H7 (cell line): ENCODE results near the gene TMEM45A. TPM values are rescaled to one million over a fixed set of nuclear protein-coding genes. Genes with fewer than 3 reads are reported as not detected.
"Not testable (repeated sequence)": the region's sequence is repeated elsewhere in the genome, so short reads cannot be mapped to it uniquely, and the experiment has no call there.

ENCODE experiments used
- DNase-seq: peaks from one replicate; pipeline ENCODE4 v3.0.0; 2012
- H3K27me3 ChIP-seq: 2 replicates; pipeline ENCODE4 v1.6.0; 2011; ENCODE audit warnings: mild to moderate bottlenecking, low read length; ENCODE audit not compliant: control insufficient read depth, insufficient read depth
- H3K36me3 ChIP-seq: replicated peaks from 2 replicates; pipeline ENCODE4 v1.5.1; 2011; ENCODE audit warnings: low read length; ENCODE audit not compliant: control insufficient read depth, insufficient read depth
- H3K4me3 ChIP-seq: 2 replicates; pipeline ENCODE4 v1.5.1; 2011; ENCODE audit warnings: low read depth, mild to moderate bottlenecking, control low read depth, low read length, moderate library complexity; ENCODE audit not compliant: insufficient read depth
- total RNA-seq: library from RNA; depleted of rRNA; stranded (reverse); fragments of >200 nt; shearing (Covaris generic); gene quantifications from 2 replicates; pipeline ENCODE4 v1.2.3, GENCODE V29; 2014

Gene TMEM45A
- total RNA-seq, 1 experiment from 2014 or later = 3.8 TPM

DNA sequence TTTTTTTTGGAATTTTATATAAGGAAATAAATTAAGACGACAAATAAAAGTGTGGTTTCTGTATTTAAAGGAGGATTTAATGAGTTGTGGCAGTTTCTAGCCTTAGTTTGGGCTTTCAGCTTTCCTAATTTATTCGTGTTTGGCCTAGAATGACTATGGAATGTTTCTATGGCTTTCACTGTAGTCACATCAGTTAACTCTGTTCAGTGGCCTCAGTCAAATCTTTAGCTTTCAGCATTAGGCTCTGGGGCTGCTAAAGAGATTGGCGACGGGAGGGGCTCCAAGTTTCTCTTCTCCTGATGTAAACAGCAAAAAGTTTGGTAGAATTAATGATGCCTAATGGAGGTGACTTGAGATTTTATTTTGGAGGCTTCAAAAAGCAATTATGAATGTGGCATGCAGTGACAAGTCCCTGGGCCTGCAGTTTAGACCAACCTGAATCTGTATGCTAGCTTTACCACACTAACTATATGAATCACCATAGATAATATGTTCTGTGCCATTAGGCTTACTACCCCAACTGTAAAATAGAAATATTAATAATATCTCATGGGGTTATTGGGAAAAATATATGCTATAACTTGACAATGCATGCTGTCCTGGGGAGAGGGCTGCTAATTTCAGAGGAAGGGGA is 69.9 kb downstream of the TMEM45A start:
- Histone ChIP-seq H3K27me3 (no peaks in the 10 kb centered on the region), H3K4me3 (no peak overlapping the region), H3K36me3 (no peaks in the 10 kb centered on the region)
- DNase-seq = peak; percentile 8

- no peak overlapping the region for H3K4me3 ChIP-seq
- H3K36me3 ChIP-seq = no peaks in the 10 kb centered on the region
- DNase-seq = no peak
- H3K27me3 ChIP-seq = no peaks in the 10 kb centered on the region
These were observed 70.8 kb downstream of the TMEM45A start for GRCh38 chr3:100563228-100563627.

GRCh38 chr3:100563652-100564211 is 71.3 kb downstream of the TMEM45A start:
- no peaks in the 10 kb centered on the region for H3K36me3 ChIP-seq
- no peaks in the 10 kb centered on the region for H3K27me3 ChIP-seq
- no peak overlapping the region for H3K4me3 ChIP-seq
- no peak for DNase-seq

DNA sequence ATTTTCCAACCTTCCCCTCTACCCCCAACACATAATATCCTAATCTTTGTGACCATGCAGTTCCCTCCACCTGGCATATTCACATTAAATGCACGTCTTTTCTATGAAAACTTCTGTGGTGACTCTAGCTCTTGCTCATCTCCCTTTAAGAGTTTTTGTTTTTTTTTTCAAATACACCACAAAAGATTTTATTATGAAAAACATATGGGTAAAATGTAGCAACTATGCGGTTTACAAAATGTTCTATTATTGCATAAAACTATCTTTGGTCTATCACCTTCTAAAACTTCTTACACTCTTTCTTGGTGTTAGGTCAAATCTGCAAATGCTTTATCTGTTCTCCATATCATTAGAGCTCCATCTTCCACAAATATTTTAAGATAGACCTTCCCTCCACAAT is 78.4 kb downstream of the TMEM45A start:
- Histone ChIP-seq H3K27me3 (no peaks in the 10 kb centered on the region), H3K4me3 (no peak overlapping the region), H3K36me3 (no peaks in the 10 kb centered on the region; the same call in 1 of the 2 replicates)
- DNase-seq = no peak

DNA sequence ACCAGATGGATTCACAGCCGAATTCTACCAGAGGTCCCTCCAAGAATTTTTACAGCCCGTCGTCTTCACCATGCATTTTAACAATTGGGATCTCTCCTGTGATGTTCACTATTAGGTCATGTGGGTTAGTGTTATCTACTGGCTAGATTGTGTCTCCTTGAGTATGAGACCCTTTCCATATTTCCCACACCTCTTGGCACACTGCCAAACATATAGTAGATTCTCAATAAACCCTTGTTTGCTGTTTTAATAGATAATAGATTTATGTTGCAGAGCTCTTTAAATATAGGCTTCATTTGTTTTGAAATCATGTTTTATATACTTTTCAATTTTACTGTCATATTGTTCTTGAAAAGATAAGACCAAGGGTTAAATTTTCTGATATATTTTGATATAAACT is 82.1 kb downstream of the TMEM45A start:
- Histone ChIP-seq H3K4me3 (no peak overlapping the region), H3K27me3 (no peaks in the 10 kb centered on the region), H3K36me3 (no peaks in the 10 kb centered on the region; the same call in 1 of the 2 replicates)
- no peak for DNase-seq

GRCh38 chr3:100575704-100576103 is 83.3 kb downstream of the TMEM45A start:
- no peak for DNase-seq
- no peaks in the 10 kb centered on the region for H3K36me3 ChIP-seq
- H3K4me3 ChIP-seq = no peak overlapping the region
- no peaks in the 10 kb centered on the region for H3K27me3 ChIP-seq

DNA sequence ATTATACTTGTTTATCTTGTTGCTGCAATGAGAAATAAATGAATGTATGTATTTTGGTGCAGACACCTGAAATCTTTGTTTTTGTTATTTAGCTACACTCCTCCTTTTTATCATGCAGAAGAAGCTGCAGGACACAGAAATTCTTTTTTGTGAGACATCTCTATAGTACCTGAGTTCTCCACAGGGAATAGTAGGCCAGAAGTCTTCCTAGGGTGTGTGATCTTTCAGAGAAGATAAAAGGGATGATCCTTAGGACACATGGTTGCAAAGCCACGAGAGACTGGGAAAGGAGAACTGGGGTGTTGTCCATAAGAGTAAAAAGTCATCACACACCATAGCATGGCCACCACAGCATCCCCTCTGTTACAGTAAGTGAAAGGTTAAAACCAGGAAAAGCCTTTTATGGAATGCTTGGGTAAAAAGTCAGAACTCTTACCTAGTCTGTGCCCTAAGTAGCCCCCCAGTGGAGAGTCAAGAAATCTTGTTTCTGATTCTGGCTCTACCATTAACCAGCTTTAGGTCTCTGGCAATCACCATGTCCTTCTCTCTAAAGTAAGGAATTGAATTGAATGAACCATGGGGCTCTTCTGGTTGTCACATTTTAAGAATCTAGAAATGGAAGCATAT is 85.1 kb downstream of the TMEM45A start:
- DNase-seq = peak; percentile 11
- Histone ChIP-seq H3K36me3 (no peaks in the 10 kb centered on the region), H3K4me3 (no peak overlapping the region), H3K27me3 (no peaks in the 10 kb centered on the region)

- no peak for DNase-seq
- no peaks in the 10 kb centered on the region for H3K36me3 ChIP-seq
- H3K4me3 ChIP-seq = no peak overlapping the region
- no peaks in the 10 kb centered on the region for H3K27me3 ChIP-seq
These were observed 86.2 kb downstream of the TMEM45A start for GRCh38 chr3:100578646-100579045.

DNA sequence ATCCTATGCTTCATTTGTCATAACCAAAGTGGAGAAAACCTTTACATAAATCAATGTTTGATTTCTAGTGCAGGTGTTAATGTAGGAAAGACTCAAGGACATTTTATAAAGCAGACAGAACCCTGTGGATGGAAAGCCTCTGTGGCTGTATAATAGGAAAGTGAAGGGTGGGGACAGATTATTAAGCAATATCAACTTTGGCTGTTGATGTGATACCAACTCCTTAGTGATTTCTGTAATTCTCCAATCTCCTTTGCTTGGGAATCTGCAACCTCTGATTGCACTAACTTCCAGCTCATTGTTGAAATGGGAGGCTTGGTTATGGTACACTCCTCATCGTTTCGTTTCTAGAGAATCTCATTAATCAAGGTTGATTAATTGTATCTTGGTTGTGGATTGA is 87.7 kb downstream of the TMEM45A start:
- no peak for DNase-seq
- H3K27me3 ChIP-seq = no peaks in the 10 kb centered on the region
- no peaks in the 10 kb centered on the region for H3K36me3 ChIP-seq
- no peak overlapping the region for H3K4me3 ChIP-seq

DNA sequence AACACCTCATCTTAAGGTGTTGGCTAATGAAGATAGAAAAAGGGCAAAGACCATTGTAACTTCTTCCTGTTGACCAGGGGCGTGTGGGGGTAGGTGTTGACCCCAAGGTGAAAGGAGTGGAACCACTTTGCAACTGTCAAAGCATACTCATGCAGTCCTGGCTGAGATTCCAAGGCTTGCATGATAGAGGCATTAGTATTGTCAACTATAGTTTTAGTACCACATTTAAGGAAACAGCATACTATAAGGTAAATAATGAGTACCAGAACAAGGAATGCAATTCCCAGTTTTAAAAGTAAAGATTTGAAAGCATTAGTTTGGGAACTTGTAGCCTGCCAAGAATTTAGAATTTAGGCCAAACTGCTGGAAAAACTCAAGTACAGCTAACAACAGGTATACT is 89.2 kb downstream of the TMEM45A start:
- H3K27me3 ChIP-seq = no peaks in the 10 kb centered on the region
- DNase-seq = no peak
- no peaks in the 10 kb centered on the region for H3K36me3 ChIP-seq
- H3K4me3 ChIP-seq = no peak overlapping the region

GRCh38 chr3:100582157-100582556 is 89.7 kb downstream of the TMEM45A start:
- not testable (repeated sequence) for H3K27me3 ChIP-seq, DNase-seq, H3K36me3 ChIP-seq, H3K4me3 ChIP-seq

DNA sequence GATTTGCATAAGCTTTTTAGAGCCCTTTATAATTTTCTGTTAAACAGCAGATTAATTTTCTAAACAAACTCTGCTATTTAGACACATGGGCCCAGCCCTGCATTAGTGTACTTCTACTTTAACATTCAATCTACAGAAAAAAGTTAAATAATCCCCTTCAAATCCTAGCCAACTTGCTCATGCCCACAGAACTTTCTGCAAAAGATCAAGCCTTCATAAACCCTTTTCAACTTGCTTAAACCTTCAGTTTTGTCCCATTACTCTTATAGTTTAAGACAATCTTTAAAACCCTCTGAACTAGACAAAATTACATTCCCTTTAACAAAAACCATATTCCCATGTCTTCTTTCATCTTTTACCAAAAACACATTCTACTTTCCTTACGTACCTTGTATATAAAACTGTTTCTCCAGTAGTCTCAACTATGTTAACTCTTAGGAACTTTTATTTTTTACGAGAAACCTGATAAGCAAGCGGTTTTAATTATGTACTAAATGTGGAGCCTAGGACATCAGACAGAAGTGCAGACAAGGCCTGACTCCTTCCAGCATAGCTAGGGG is 91.8 kb downstream of the TMEM45A start:
- no peak for DNase-seq
- no peak overlapping the region for H3K4me3 ChIP-seq
- H3K36me3 ChIP-seq = no peaks in the 10 kb centered on the region
- H3K27me3 ChIP-seq = no peaks in the 10 kb centered on the region

DNA sequence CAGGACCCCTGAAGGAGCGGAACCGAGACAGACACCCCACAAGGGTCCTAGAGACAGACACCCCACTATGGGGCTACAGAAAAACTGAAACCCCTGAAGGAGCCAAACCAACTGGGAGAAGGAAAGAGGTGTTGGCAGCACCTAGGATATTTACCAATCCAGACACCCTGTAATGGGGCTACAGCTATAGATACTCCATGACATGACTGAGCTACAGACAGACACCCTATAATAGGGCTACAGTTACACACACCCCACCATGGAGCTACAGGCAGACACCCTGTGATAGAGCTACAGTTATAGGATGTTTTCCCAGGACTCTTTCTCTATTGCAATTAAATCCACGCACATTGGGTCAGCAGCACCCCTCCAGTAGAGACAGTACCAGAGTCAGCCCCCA is 94.4 kb downstream of the TMEM45A start:
- Histone ChIP-seq H3K4me3 (no peak overlapping the region), H3K27me3 (no peaks in the 10 kb centered on the region), H3K36me3 (no peaks in the 10 kb centered on the region)
- DNase-seq = no peak

- Histone ChIP-seq H3K4me3 (no peak overlapping the region), H3K27me3 (no peaks in the 10 kb centered on the region), H3K36me3 (no peaks in the 10 kb centered on the region)
- no peak for DNase-seq
These were observed 95.8 kb downstream of the TMEM45A start for GRCh38 chr3:100588251-100588650.

GRCh38 chr3:100590114-100590839 is 97.9 kb downstream of the TMEM45A start:
- Histone ChIP-seq H3K36me3 (no peaks in the 10 kb centered on the region), H3K4me3 (no peak overlapping the region), H3K27me3 (no peaks in the 10 kb centered on the region)
- DNase-seq = peak; percentile 59
